Thoracic aorta (tissue), 2 donors: Measurements from ENCODE around the gene ASTN2. TPM values are rescaled to one million over a fixed set of nuclear protein-coding genes. Genes with fewer than 3 reads are reported as not detected.

Experiments
- ATAC-seq: fragments of 150-250 bp; one replicate; pipeline ENCODE4 v1.8.0; 2017; ENCODE audit warnings: low read depth; ENCODE audit not compliant: insufficient number of reproducible peaks, low FRiP score
- DNase-seq: peaks from one replicate; pipeline ENCODE4 v3.0.0-alpha.2; 2020; ENCODE audit warnings: low spot score
- H3K27ac ChIP-seq, 2 donors: fragments of 200-600 bp; sonication (generic); 1 replicate in 1 of 2; 2 replicates in 1 of 2; pipeline ENCODE4 v1.5.1; 2016; ENCODE audit warnings: mild to moderate bottlenecking in 2 of 2, moderate library complexity in 2 of 2
- H3K27me3 ChIP-seq: fragments of 200-600 bp; sonication (generic); replicated peaks from 2 replicates; pipeline ENCODE4 v1.6.0; 2016; ENCODE audit warnings: mild to moderate bottlenecking; ENCODE audit not compliant: insufficient read depth
- H3K36me3 ChIP-seq: fragments of 200-600 bp; sonication (generic); one replicate; pipeline ENCODE4 v1.5.1; 2016
- H3K4me1 ChIP-seq, 2 donors: fragments of 200-600 bp; sonication (generic); 1 replicate in 1 of 2; 2 replicates in 1 of 2; pipeline versions ENCODE4 v1.5.1 to v1.6.0; 2016; ENCODE audit warnings: low read depth in 2 of 2, mild to moderate bottlenecking in 1 of 2; ENCODE audit not compliant: control insufficient read depth in 1 of 2
- H3K4me3 ChIP-seq: fragments of 200-600 bp; sonication (generic); 2 replicates; pipeline ENCODE4 v1.5.1; 2016; ENCODE audit warnings: mild to moderate bottlenecking
- H3K9me3 ChIP-seq: fragments of 200-600 bp; sonication (generic); 2 replicates; pipeline ENCODE4 v1.5.1; 2016
- total RNA-seq, 2 donors: library from RNA; depleted of rRNA; stranded (reverse); fragments of >200 nt; gene quantifications; one replicate each; pipeline versions ENCODE4 v1.1.0 to v1.2.3, GENCODE V29; 2016
- TF ChIP-seq, protein P1 (sequence below): fragments of 200-600 bp; sonication (generic); IDR thresholded peaks from one replicate; pipeline ENCODE4 v1.5.1; 2019; ENCODE audit warnings: antibody characterized with exemption

Gene ASTN2
- total RNA-seq, 2 donors from 2014 or later: 6.8 to 7.1 TPM

DNA sequence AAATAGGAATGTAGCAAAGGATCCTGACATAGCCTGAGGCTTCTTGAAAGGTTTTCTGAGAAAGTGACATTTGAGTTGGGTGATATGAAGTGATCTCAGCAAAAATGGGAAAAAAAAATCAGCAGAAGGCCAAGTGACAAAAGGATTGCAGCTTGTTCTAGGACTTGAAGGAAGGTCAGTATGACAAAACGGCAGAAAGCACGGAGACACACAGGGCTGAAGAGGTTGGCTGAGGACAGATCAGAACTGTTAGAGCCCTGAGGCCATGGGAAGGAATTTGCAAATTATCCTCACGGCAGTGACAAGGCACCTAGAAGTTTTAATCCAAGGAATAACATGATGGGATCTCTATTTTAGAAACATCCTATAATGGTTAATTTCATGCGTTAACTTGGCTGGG, 696.7 kb downstream of the ASTN2 start:
- Histone ChIP-seq H3K36me3 (no peaks in the 10 kb centered on the region), H3K4me3 (no peak overlapping the region), H3K4me1 (no peaks in the 10 kb centered on the region), H3K27me3 (no peaks in the 10 kb centered on the region), H3K9me3 (no peaks in the 10 kb centered on the region), H3K27ac (no peak overlapping the region)
- TF ChIP-seq, protein P1, sequence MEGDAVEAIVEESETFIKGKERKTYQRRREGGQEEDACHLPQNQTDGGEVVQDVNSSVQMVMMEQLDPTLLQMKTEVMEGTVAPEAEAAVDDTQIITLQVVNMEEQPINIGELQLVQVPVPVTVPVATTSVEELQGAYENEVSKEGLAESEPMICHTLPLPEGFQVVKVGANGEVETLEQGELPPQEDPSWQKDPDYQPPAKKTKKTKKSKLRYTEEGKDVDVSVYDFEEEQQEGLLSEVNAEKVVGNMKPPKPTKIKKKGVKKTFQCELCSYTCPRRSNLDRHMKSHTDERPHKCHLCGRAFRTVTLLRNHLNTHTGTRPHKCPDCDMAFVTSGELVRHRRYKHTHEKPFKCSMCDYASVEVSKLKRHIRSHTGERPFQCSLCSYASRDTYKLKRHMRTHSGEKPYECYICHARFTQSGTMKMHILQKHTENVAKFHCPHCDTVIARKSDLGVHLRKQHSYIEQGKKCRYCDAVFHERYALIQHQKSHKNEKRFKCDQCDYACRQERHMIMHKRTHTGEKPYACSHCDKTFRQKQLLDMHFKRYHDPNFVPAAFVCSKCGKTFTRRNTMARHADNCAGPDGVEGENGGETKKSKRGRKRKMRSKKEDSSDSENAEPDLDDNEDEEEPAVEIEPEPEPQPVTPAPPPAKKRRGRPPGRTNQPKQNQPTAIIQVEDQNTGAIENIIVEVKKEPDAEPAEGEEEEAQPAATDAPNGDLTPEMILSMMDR: no peak
- ATAC-seq: no peak
- DNase-seq: no peak

DNA sequence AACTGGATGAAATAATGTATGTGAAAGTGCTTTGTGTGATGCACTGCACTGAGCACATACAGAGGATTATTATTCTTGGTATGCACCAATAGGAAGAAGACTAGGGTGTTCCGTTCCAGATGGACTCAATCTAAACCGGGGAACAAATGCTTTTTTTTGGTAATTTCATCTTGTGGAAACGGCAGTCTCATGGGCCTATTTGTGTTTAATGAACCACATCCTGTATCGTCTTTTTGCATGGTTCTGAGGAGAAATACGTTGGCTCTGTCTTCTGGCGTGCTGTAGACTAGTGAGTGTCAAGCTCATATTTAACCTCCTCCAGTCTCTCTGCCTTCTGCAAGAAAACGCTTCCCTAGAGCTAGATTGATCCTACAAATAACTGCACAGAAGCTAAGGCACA, 697.7 kb downstream of the ASTN2 start:
- no peaks in the 10 kb centered on the region for H3K27me3 ChIP-seq
- TF ChIP-seq, protein P1: no peak
- no peaks in the 10 kb centered on the region for H3K4me1 ChIP-seq
- H3K4me3 ChIP-seq: no peak overlapping the region
- no peak for DNase-seq
- ATAC-seq: no peak
- H3K36me3 ChIP-seq: no peaks in the 10 kb centered on the region
- no peak overlapping the region for H3K27ac ChIP-seq
- H3K9me3 ChIP-seq: no peaks in the 10 kb centered on the region

DNA sequence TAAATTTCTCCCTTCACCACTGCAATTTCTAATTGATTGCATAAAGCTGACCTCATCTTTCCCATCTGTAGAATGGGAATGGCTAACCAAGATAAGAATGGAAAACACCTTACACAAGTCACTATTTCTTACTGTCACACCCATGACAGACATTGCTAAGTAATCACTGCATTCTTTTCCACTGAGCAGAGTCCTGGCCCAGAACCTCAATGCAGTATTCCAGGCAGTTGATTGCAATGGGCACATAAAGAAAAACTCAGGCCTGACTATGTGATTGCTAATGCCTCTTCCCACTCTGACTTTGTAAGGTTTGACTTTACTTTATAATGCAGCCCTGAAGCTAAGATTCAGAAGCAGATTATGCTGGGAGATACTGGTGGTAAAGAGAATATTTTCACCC, 698.4 kb downstream of the ASTN2 start:
- Histone ChIP-seq H3K4me3 (no peak overlapping the region), H3K9me3 (no peaks in the 10 kb centered on the region), H3K27ac (no peak overlapping the region), H3K4me1 (no peaks in the 10 kb centered on the region), H3K27me3 (no peaks in the 10 kb centered on the region), H3K36me3 (no peaks in the 10 kb centered on the region)
- ATAC-seq (no peak), DNase-seq (no peak)
- TF ChIP-seq, protein P1: no peak

DNA sequence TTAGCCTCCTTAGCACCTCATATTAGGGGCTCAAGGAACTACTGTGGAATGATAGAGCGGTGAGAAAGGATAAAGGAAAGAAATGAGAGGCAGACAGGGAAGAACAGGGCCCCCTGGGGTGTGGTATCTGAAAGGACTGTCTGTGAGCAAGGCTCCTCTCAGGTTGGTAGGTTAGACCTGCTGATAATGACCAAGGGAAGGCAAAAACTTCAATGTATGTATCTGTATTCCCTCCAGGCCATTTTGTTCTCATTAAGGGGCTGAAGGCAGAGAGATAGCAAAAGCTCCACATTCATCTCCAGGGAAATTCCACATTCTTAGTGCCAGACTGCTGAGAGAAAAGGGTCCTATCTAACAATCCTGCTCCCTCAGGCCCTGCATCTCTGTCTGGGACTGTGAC, 699.1 kb downstream of the ASTN2 start:
- Histone ChIP-seq H3K4me1 (no peaks in the 10 kb centered on the region), H3K9me3 (no peaks in the 10 kb centered on the region), H3K4me3 (no peak overlapping the region), H3K27ac (no peak overlapping the region), H3K36me3 (no peaks in the 10 kb centered on the region), H3K27me3 (no peaks in the 10 kb centered on the region)
- DNase-seq (no peak), ATAC-seq (no peak)
- TF ChIP-seq, protein P1: no peak

DNA sequence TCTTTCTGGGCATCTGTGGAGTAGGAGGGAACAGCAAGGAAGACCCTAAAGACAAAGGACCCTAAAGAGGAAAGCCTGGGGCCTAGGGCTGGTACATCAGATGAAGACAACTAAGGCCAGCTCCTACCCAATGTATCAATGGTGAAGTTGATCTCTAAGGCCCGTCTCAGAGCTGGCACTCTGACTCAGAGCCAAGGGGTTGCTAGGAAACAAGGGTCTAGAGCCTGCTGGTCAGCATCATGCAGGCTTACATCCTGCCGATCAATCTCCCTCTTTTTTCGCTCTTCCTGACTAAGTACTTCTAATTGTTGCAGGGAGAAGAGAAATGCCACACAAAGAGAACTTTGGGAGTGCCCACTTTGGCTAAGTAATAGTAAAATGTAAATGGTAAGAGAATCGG, 701.6 kb downstream of the ASTN2 start:
- TF ChIP-seq, protein P1: no peak
- ATAC-seq (no peak), DNase-seq (no peak)
- Histone ChIP-seq H3K27me3 (no peaks in the 10 kb centered on the region), H3K27ac (no peak overlapping the region), H3K4me3 (no peak overlapping the region), H3K4me1 (no peaks in the 10 kb centered on the region), H3K36me3 (no peaks in the 10 kb centered on the region), H3K9me3 (no peaks in the 10 kb centered on the region)
